ENCODE measurements around the gene DPP9.
A peak's percentile ranks its signal among the peaks of the same experiment; 100 is the strongest.
"Not testable (repeated sequence)": the region's sequence is repeated elsewhere in the genome, so short reads cannot be mapped to it uniquely, and the experiment has no call there.

Gene DPP9

DNA sequence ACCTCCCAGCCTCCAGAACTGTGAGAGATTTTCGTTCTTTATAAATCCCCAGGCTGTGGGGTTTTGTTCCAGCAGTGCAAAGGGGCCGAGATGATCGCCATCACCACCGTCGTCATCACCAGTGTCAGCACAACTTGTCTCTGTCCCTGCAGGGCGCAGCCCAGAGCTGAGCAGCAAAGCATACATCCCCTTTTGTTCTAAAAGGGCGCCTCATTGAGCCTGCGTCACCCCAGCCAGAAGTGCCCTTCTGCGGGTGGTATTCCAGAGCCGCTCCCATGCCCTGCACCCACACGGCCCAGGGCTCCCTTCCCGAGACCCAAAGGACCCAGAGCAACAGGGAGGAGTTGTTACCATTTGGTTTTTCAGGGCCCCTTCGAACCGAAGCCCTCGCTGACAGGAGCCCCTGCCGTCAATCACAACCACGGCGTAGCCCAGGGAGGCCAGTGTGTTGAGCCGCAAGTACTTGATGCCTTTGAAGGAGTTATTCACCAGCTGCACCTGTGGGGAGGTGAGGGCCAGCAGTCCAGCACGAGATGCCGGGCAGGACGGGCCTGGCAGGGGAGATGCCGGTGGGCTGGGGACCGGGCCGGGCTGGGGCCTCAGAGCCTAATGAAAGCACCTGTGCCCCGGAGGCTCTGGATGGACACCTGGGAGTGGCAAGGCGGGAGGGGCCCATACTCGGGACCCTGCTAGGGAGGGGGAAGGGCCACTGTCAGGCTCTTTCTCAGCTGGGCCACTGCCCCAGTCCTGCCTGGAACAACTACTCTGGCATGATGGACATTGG lies 39.1 kb downstream of the DPP9 start:
- DNase-seq = no peak

DNA sequence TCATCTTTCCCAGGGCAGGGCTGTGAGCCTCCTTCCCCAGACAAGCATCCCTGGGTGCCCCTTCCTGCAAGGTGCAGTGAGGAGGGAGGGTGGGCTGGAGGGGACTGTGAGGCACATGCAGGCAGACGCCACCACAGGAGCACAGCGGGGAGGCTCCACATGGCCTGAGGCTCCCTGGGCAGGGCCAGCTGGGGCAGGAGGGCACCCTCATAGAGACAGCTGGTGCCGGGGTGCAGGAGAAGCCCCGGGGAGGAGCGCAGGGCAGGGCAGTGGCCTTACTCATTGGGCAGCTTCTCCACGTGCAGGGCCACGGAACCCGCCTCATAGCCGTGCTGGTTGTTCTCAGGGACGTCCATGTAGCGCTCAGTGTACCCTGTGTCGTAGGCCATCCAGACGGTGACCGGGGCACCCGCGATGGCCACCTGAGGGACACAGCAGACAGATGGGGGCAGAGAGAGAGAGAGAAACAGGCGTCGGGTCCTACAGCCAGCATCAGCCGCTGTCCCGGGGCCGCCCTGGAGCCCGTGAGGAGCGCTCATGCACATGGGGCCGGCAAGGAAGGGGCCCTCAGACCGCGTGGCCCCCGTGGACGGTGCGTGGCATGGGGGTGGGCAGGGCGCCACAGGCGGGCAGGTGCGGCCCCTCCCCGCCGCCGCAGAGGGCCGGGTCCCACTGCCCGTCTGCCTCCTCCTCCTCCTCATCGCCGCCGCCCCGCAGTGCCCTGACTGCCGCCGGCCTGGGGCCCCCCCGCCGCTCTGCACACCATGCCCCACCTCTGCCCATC lies 41.0 kb downstream of the DPP9 start:
- no peak for DNase-seq

DNA sequence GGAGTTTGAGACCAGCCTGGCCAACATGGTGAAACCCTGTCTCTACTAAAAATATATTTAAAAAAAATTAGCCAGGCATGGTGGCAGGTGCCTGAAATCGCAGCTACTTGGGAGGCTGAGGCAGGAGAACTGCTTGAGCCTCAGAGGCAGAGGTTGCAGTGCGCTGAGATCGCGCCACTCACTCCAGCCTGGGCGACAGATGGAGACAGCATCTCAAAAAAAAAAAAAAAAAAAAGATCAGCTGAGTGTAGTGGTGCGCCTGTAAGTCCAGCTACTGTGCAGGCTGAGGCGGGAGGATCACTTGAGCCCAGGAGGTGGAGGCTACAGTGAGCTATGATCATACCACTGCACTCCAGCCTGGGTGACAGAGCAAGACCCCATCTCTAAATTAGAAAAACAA lies 43.6 kb downstream of the DPP9 start:
- DNase-seq = not testable (repeated sequence)

DNA sequence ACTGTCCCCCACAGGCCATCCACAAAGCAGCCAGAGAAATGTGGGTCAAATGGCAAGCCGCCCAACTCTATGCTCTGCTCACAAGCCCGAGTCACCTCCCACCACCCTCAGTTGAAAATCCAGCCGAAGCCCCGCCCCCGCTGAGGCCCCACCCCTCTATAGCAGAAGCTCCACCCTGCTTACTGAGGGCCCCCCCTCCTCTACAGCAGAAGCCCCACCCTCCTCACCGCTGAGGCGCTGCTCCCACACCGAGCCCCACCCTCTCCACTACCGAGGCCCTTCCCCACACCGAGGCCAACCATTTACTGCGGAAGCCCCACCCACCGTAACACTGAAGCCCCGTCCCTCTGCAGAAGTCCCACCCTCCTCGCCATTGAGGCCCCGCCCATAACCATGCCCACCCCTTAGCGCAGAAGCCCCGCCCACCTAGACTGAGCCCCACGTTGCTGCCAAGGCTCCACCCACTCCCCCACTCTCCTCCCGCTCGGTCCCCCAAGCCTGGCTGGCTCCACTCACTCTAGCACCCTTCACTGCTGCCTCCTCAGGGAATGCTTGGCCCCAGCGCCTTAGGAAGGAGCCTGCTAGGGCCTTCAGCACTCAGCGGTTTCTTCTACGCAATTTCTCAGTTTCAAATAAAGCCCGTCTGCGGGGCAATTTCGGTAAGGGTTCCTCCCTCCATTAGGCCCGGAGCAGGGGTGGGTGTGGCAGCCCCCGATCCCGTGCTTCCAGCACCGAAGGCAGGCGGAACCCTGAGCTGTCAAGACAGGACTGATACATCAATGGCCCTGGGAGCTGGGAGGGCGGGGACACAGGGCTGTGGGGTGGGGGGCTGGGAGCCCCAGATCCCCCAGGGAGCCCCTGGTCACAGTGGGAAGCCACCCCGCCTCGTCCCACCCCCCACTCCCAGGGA lies 44.5 kb downstream of the DPP9 start:
- DNase-seq = no peak

DNA sequence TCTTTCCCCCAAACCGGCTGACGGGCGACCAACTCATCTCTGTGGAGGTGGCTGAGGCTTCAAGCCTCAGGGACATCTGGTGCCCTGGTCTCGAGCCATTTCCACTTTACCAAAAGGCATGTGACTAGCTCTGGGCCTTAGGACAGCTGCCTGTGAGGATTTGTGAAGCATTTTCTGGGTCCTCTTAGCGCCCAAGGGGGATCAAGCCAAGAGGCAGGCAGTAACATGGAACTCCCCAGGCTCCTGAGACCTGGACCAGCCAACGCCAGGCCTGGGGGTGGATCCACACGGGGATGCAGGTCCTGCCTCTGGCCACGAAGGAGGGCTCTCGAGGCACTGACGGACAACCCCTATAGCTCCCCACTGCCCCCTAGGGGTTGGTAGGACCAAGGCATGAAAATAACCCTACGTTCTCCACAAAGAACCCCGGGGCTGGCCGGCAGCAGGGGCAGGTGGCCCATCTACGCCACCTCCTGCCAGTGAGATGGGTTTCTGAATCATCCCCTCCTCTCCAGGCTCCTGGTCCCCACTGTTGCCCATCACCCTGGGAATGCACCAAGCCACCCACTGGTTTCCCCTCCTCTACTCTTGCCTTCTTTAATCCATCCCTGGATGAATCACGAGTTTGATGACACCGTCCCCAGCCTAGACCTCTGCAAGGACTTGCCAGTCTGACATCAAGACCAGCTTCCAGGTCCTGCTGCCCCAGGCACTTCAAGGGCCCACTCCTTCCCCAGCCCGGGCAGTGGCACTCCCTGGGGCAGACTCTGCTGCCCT lies 46.5 kb downstream of the DPP9 start:
- peak in 1 of 2 donors; percentile 44 for DNase-seq

DNA sequence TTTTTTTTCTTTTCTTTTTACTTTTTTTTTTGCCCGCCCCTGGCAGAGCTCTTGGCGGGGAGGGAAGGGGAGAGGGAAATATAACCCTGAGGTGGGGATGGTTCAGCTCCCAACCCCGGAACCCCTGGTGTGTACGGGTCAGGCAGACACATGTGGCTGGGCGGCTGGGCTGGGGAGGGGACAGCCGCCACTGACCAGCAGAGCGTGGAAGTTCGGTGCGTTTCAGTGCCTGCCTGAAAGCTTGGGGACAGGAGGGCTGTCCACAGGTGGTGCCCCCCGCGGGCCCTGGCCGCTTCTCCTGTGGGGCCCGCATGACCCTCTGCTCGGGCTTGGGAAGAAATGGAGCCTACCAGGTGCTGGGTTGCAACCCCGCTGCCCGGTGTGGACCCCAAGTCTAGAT lies 48.3 kb downstream of the DPP9 start:
- no peak for DNase-seq

DNA sequence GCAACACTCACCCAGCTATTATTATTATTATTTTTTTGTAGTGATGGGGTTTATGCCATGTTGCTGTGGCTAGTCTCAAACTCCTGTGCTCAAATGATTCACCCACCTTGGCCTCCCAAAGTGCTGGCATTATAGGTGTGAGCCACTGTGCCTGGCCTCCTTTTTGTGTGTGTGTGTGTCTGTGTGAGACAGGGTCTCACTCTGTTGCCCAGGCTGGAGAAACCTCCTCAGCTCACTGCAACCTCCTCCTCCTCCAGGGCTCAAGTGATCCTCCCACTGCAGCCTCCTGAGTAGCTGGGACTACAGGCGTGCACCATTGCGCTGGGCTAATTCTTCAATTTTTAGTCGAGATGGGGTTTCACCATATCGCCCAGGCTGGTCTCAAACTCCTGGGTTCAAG lies 49.9 kb downstream of the DPP9 start:
- DNase-seq = no peak

DNA sequence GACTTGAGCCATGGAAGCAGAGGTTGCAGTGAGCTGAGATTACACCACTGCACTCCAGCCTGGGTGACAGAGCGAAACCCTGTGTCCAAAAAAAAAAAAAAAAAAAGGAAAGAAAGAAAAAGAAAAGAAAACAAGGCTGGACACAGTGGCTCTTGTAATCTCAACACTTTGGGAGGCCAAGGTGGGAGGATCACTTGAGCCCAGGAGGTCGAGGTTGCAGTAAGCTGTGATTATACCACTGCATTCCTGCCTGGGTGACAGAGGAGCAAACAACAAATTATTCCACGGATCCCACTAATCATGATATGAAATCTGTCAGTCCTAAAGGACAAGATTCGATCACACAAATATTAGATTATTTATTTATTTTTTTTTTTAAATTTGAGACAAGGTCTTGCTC lies 50.4 kb downstream of the DPP9 start:
- DNase-seq = no peak

DNA sequence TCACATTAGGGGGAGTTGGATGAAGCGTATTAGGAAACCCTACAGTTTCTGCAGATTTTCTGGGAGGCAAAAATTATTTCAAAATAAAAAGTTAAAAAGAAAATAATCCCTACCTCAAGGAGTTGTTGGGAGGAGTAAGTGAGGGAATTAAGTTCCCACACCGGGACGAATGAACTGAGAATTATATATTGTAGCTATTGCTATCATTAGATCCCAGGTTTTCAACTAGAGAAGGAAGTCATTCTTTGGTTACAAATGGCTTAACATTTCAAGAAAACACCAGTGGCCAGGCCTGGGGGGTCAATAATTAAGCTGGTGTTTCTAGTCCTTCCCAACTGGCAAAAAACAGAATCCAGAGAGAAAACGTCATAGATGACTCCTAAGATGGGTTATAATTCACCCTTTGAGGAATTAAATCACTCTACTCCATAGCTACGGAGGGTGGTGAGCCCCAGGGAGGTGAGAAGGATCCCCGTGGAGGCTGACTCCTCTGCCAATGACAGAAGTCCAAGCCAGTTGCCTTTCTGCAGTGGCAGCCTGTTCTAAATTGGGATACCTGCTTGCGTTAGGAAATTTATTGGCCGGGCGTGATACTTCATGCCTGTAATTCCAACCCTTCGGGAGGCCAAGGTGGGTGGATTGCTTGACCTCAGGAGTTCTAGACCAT lies 52.3 kb downstream of the DPP9 start:
- no peak for DNase-seq

DNA sequence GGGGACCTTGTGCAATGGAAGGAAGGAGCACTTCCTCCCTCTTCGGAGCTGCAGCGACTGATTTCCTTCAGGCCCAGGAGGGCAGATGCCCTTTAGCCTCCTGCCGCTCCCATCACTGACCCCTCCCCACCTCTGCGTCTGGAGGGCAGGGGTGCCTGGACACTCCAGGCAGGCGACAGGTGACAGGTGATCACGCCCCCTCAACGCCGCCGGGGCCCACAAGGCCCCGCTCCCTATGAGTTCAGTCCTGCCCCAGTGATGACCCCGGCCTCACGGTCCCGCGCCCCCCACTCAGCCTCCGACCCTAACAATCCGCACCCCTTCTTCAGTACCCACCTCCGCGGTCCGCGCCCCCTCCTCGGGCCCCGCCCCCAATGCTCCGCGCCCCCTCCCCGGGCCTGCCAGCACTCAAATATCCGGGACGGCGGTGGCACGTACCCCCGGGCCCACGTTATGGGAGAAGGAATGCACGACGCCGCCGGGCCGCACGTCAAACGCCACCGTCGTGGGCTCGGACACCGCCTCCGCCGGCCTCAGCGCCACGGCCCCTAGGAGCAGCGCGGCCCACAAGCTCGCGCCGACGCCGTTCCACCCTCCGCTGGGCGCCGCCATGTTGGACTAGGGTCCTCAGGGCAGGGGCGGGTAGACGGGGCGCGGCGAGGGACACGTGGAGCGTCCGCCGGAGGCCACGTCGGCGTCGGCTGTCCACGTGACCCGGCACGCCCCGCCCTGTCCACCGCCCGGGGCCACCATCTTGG lies 53.7 kb downstream of the DPP9 start, which contains the start of gene MYDGF:
Gene MYDGF (minus strand): TSS at position 620 of the 758 bp plus-strand sequence. CDS start 8 bp downstream, at position 612.
- DNase-seq = peak; percentile 90 to 95

DNA sequence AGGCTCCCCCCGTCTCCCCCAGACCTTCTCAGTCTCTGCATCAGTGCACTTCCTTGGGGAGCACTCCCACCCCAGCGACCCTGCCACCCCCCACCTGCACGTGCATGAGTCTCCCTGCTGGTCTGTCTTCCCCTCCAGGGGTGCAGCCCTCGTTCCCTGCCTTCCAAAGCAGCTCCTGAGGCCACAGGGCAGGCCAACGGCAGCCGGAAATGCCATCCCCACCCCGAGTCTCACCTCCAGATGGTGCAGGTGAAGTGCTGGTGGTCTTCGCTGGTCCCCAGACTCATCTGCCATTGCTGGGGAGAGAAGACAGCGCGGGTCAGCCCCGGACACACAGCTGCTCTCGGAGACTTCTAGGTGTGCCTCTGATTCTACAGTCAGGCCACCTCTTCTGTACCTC lies 59.0 kb downstream of the DPP9 start:
- DNase-seq = no peak

DNA sequence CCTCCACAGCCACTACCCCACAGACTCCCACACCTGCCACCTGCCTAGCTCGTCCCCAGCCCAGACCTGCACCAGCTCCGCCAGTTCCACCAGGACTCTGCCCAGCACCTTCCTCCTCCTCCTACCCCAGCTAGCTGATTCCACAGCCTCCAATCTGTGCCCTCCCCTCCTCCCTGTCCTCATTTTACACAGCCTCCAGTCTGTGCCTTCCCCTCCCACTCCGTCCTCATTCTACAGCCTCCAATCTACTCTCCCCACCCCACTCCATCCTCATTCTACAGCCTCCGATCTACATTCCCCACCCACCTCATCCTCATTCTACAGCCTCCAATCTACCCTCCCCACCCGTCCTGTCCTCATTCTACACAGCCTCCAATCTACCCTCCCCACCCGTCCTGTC lies 60.8 kb downstream of the DPP9 start:
- DNase-seq = no peak

DNA sequence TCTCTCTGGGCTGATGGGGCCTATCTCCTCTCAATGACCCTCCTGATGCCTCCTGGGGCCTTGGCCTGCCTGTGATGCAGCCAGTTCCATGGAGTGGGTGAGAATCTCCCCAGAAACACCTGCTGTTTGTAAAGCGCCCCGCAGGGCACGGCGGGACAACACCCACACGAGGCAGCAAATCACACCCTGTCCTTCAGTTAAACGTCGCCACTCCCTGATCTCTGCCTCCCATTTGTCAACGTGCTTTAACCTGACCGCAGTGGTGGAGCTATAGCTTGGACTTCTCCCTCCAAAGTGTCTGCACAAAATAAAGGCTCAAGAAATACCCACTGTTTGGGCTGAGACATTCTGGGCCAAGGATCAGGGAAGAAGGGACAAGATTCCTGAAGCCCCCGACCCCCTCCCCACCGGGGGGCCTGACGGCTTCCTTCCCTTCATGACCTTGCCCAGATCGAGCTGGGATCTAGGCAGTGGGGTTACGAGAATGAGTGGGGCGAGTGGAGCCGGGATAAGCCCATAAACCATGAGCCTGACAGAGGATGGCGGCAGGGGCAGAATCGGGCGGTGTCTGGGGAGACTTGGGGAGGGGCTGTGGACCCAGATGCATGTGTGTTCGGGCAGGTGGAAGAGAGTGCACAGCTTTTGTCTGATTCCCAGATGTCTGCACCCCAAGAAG lies 61.5 kb downstream of the DPP9 start:
- DNase-seq = no peak

DNA sequence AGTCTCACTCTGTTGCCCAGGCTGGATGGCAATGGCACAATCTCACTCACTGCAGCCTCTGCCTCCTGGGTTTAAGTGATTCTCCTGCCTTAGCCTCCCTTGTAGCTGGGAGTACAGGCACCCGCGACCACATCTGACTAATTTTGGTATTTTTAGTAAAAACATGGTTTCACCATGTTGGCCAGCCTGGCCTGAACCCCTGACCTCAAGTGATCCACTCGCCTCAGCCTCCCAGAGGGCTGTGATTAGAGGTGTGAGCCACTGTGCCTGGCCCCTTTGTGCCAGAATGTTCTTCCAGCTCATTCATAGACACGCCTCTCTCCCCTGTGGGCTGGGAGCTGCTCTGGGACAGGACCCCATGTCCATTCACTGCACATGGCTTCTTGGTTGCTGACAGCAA lies 62.6 kb downstream of the DPP9 start:
- no peak for DNase-seq

DNA sequence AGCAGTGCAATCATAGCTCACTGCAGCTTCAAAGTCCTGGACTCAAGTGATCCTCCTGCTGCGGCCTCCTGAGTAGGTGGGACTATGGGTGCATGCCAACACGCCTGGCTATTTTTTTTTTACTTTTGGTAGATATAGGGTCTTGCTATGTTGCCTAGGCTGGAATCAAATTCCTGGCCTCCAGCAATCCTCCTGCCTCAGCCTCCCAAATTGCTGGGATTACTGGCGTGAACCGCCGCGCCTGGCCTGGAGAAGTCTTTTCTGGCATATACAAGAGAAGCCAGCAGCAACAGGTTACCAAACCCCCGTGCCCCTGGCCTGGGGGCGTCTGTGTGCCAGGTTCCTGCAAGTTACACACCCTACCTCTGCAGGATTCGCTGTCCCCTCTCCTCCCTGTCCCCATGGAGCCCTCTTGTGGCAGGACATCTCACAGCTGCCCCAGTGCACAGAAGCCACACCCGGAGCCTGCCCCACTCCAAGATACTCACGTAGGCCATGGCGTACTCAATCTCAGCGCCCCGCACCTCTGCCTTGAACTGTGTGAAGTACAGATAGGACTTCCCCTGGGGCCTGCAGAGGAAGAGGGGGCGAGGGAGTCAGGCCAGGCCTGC lies 63.4 kb downstream of the DPP9 start:
- DNase-seq = peak in 1 of 2 donors; percentile 49

DNA sequence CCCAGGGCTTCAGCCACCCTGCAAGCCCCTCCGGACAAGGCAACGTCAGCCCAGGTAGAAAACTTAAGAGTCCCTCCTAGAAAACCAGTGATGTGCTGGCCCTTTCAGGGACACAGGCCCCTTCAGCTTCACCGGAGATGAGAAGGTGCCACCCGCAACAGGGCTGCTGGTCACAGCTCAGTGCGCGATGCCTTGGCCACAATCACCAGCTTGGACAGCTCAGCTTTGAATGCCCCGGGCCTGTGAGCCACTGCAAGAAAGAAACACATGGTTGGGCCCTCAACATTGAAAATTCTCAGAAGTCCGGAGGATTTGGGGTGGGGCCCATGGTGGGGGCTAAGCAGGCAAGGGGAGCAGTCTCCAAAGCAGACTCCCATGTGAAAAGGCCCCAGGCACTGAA lies 65.8 kb downstream of the DPP9 start:
- no peak for DNase-seq

DNA sequence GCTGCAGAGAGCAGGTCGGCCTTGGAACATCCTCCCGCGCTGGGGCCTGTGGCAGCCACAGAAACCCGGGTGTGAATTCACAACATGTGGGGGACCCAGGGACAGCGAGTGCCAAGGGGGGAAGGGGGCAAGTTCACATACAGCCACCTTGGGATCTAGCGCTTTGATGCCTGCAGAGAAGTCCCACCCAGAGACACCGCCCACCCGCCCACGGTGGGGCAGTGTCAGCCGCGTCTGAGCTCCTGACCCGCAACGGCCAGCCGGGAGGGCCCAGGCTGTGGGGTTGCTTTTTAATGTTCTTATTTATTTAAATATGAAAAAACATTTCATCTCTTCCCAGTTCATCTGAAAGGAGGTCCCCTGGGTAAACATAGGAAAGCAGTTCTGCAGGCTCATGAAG lies 66.4 kb downstream of the DPP9 start:
- DNase-seq = no peak

DNA sequence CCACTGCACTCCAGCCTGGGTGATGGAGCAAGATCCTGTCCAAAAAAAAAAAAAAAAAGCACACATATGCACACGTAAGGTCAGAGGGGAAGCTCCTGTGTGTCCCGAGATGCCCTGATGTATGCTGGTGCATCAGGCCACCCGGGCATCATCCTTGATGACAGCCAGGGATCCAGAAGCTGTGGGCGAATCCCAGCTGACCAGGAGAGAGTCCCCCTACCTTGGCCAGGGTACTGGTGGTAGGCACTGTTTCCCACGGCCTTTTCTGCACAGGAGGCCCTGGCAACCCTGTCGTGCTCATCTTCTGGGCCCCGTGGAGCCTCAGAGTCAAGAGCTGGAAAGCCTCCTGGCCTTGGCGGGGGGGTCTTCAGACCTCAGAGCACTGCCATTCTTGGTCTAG lies 67.5 kb downstream of the DPP9 start:
- DNase-seq = no peak

All from inflammatory macrophage (primary cell).